ENCODE results near the gene FKBP5.

FKBP5 gene

DNA sequence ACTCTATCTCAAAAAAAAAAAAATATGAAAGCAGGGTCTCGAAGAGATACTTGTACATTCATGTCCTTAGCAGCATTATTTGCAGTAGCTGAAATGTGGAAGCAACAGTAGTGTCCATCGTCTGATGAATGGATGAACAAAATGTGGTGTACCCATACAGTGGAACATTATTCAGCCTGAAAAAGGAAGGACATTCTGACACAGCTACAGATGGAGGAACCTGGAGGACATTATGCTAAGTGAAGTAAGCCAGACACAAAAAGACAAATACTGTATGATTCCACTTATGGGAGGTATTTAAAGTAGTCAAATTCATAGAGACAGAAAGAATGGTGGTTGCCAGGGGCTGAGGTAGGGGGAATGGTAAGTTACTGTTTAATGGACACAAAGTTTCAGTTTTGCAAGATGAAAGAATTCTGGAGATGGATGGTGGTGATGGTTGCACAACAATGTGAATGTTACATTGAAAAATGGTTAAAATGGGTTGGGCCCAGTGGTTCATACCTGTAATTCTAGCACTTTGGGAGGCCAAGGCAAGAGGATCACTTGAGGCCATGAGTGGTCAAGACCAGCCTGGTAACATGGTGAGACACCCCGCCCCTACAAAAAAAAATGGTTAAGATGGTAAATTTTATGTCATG lies 164.2 kb downstream of the FKBP5 start:
- in situ Hi-C loops (cut with HindIII; ENCODE audit: low sequenced_read_pairs), result no loop called here
- no peak overlapping the region for H3K4me3 ChIP-seq (ENCODE audit: low read depth, low read length)
- DNase-seq (ENCODE audit: low read depth, low spot score), result no peak
- TF ChIP-seq, protein P1, sequence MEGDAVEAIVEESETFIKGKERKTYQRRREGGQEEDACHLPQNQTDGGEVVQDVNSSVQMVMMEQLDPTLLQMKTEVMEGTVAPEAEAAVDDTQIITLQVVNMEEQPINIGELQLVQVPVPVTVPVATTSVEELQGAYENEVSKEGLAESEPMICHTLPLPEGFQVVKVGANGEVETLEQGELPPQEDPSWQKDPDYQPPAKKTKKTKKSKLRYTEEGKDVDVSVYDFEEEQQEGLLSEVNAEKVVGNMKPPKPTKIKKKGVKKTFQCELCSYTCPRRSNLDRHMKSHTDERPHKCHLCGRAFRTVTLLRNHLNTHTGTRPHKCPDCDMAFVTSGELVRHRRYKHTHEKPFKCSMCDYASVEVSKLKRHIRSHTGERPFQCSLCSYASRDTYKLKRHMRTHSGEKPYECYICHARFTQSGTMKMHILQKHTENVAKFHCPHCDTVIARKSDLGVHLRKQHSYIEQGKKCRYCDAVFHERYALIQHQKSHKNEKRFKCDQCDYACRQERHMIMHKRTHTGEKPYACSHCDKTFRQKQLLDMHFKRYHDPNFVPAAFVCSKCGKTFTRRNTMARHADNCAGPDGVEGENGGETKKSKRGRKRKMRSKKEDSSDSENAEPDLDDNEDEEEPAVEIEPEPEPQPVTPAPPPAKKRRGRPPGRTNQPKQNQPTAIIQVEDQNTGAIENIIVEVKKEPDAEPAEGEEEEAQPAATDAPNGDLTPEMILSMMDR (IDR thresholded peaks at IDR 0.05; ENCODE audit: low read depth, low read length), result no peak

Data from astrocyte of the spinal cord (primary cell).